HUES6 (cell line): ENCODE measurements around the gene MRPL2.
A peak's percentile ranks its signal among the peaks of the same experiment; 100 is the strongest.

Source experiments
- H3K27ac ChIP-seq: 2 replicates; pipeline ENCODE4 v1.7.0; 2013; ENCODE audit warnings: low read depth, mild to moderate bottlenecking, low read length, inconsistent platforms
- H3K27me3 ChIP-seq: 2 replicates; pipeline ENCODE4 v1.6.1; 2013; ENCODE audit warnings: low read length; ENCODE audit not compliant: control insufficient read depth, insufficient read depth
- H3K36me3 ChIP-seq: 2 replicates; pipeline ENCODE4 v1.6.1; 2013; ENCODE audit warnings: low read length; ENCODE audit not compliant: control insufficient read depth, insufficient read depth
- H3K4me1 ChIP-seq: 2 replicates; pipeline ENCODE4 v1.6.1; 2013; ENCODE audit warnings: low read length; ENCODE audit not compliant: control insufficient read depth, insufficient read depth
- H3K4me3 ChIP-seq: 2 replicates; pipeline ENCODE4 v1.5.1; 2013; ENCODE audit warnings: low read depth, low read length
- H3K9ac ChIP-seq: one replicate; pipeline ENCODE4 v1.6.1; 2013; ENCODE audit warnings: mild to moderate bottlenecking, low read length
- H3K9me3 ChIP-seq: 2 replicates; pipeline ENCODE4 v1.6.1; 2013; ENCODE audit warnings: low read depth, low read length; ENCODE audit not compliant: control insufficient read depth, insufficient read depth

Gene MRPL2

GRCh38 chr6:43093436-43094289, 34.4 kb upstream of the MRPL2 start:
- H3K9ac ChIP-seq, result no peak overlapping the region
- no peak overlapping the region for H3K4me3 ChIP-seq
- no peak overlapping the region for H3K27ac ChIP-seq
- peaks cover 78% of the 10 kb centered on the region for H3K4me1 ChIP-seq
- H3K36me3 ChIP-seq, result no peaks in the 10 kb centered on the region
- H3K9me3 ChIP-seq, result no peaks in the 10 kb centered on the region
- H3K27me3 ChIP-seq, result no peaks in the 10 kb centered on the region

- Histone ChIP-seq H3K27me3 (no peaks in the 10 kb centered on the region), H3K36me3 (no peaks in the 10 kb centered on the region), H3K4me1 (peaks cover 74% of the 10 kb centered on the region), H3K9ac (no peak overlapping the region), H3K27ac (no peak overlapping the region), H3K4me3 (no peak overlapping the region), H3K9me3 (no peaks in the 10 kb centered on the region)
Measured at GRCh38 chr6:43092635-43093034, 33.4 kb upstream of the MRPL2 start.

- Histone ChIP-seq H3K9ac (no peak overlapping the region), H3K27ac (peak overlapping the region; percentile 83; the same call in 1 of the 2 replicates), H3K36me3 (no peaks in the 10 kb centered on the region), H3K27me3 (no peaks in the 10 kb centered on the region), H3K4me1 (peaks cover 62% of the 10 kb centered on the region), H3K4me3 (no peak overlapping the region), H3K9me3 (no peaks in the 10 kb centered on the region)
Measured at GRCh38 chr6:43091436-43091991, 32.3 kb upstream of the MRPL2 start.

DNA sequence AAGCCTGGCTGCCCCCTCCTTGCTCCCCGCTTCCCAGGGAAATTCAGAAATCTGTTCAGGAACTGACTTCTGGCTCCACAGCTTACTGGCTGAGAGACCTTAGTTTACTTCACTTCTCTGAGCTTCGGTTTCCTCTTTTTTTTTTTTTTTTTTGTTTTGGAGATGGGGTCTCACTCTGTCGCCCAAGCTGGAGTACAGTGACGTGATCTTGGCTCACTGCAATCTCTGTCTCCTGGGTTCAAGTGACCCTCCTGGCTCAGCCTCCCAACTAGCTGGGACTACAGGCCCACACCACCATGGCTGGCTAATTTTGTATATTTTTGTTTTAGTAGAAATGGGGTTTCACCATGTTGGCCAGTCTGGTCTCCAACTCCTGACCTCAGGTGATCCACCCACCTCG, 31.8 kb upstream of the MRPL2 start:
- H3K9me3 ChIP-seq, result no peaks in the 10 kb centered on the region
- no peaks in the 10 kb centered on the region for H3K36me3 ChIP-seq
- peak overlapping the region; percentile 25 for H3K4me3 ChIP-seq
- H3K9ac ChIP-seq, result peak overlapping the region; percentile 40
- no peaks in the 10 kb centered on the region for H3K27me3 ChIP-seq
- H3K4me1 ChIP-seq, result peaks cover 62% of the 10 kb centered on the region
- peak overlapping the region; percentile 83 for H3K27ac ChIP-seq

DNA sequence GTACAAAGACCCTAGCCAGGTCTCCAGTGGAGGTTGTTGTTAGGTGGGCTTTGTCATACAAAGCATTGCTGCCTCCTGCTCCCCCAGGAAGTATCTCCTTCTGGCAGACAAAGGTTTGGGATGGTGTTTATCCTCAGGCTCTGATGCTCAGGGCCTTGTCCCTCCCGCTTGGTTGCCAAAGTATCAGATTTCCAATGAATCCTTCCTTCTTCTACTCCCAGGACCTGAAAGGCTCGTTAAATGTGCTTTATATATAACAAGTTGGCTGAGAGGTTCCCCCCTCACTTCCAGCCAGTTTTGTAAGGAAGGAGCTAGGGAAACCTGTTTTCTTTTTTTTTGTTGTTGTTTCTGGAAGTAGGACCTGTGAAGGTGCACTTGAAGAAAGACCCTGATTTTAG, 31.3 kb upstream of the MRPL2 start:
- Histone ChIP-seq H3K9ac (peak overlapping the region; percentile 40), H3K36me3 (no peaks in the 10 kb centered on the region), H3K27me3 (no peaks in the 10 kb centered on the region), H3K9me3 (no peaks in the 10 kb centered on the region), H3K4me3 (peak overlapping the region; percentile 25), H3K27ac (peak overlapping the region; percentile 83), H3K4me1 (peaks cover 59% of the 10 kb centered on the region)

- peak overlapping the region; percentile 25 for H3K4me3 ChIP-seq
- no peaks in the 10 kb centered on the region for H3K27me3 ChIP-seq
- H3K4me1 ChIP-seq, result peaks cover 55% of the 10 kb centered on the region
- H3K9ac ChIP-seq, result peak overlapping the region; percentile 40
- peak overlapping the region; percentile 83 for H3K27ac ChIP-seq
- no peaks in the 10 kb centered on the region for H3K36me3 ChIP-seq
- H3K9me3 ChIP-seq, result no peaks in the 10 kb centered on the region
Measured at GRCh38 chr6:43089874-43090558, 30.8 kb upstream of the MRPL2 start.

GRCh38 chr6:43089467-43089866, 30.2 kb upstream of the MRPL2 start:
- Histone ChIP-seq H3K27ac (peak overlapping the region; percentile 83), H3K27me3 (no peaks in the 10 kb centered on the region), H3K36me3 (no peaks in the 10 kb centered on the region), H3K4me1 (peaks cover 55% of the 10 kb centered on the region), H3K9me3 (no peaks in the 10 kb centered on the region), H3K9ac (peak overlapping the region; percentile 40), H3K4me3 (peak overlapping the region; percentile 25)

- no peaks in the 10 kb centered on the region for H3K36me3 ChIP-seq
- peaks cover 49% of the 10 kb centered on the region for H3K4me1 ChIP-seq
- no peaks in the 10 kb centered on the region for H3K27me3 ChIP-seq
- peak overlapping the region; percentile 25; the same call in 1 of the 2 replicates for H3K4me3 ChIP-seq
- H3K9me3 ChIP-seq, result no peaks in the 10 kb centered on the region
- no peak overlapping the region for H3K9ac ChIP-seq
- no peak overlapping the region for H3K27ac ChIP-seq
Measured at GRCh38 chr6:43088654-43089056, 29.4 kb upstream of the MRPL2 start.

DNA sequence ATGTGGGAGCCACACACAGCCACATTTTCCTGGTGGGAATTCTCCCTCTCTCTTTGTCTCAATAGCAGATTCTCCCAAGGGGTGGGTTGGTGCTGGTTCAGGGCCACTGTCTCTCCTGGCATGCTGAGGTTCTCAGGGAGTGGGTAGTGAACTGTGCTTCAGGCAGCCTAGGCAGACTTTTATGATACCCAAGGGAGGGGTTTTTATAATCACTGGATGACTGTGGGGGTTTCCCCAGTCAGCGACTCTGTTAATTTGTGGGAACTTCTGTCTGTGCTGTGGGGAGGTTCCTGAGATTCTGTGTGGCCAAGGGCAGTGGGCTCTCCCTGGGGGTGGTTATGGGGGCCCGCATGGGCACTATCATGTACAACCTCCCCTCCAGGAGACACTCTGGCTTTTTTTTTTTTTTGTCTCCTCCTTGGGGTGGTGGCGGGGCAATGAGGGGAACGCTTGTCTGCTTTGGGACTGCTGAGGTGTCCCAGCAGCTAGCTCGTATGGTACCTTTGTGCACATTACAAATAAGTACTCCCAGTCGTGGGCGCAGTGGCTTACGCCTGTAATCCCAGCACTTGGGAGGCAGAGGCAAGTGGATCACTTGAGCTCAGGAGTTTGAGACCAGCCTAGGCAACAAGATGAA, 26.9 kb upstream of the MRPL2 start:
- no peak overlapping the region for H3K4me3 ChIP-seq
- H3K9ac ChIP-seq, result no peak overlapping the region
- H3K9me3 ChIP-seq, result no peaks in the 10 kb centered on the region
- H3K36me3 ChIP-seq, result no peaks in the 10 kb centered on the region
- no peaks in the 10 kb centered on the region for H3K27me3 ChIP-seq
- H3K27ac ChIP-seq, result no peak overlapping the region
- H3K4me1 ChIP-seq, result peaks cover 42% of the 10 kb centered on the region

DNA sequence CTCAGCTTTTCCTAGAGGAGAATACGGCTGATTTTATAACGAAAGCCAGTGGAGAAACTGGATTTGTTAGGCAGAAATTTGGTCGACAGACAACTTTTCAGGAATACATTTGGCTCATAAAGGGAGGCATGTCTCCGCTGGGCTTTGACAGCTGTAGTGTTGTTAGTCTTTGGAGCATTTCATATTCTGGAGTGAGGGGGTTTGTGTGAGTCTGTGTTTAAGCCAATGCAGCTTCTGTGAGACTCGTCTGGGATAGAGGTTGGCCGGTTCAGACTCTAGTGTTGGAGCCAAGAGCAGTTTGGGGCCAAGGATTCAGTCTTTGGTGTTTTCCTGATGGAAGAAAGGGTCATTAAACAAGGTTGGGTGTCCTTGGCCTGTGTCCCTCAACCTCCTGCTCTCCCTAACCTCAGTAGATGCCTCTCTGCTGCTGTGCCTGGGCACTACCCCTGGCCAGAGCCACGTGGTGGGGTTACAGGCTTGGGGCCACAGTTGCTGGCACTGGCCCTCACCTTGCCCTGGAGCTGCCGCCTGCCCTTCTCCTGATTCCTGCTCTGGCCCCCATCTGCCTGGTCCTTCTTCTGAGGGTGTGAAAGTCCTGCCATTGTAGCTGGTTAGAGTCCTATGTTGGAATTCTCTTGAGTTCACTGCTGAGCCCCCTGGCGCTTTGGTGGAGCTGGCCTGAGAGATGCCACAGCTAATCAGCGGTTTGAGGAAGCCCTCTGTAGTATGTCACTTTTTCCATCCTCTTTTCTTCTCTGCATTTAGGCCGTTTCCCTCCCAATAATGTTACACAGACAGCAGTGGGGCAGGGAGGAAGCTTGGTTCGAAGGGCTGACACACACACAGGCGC, 23.8 kb upstream of the MRPL2 start:
- Histone ChIP-seq H3K4me3 (no peak overlapping the region), H3K9me3 (no peaks in the 10 kb centered on the region), H3K27ac (no peak overlapping the region), H3K27me3 (no peaks in the 10 kb centered on the region), H3K9ac (no peak overlapping the region), H3K4me1 (peaks cover 31% of the 10 kb centered on the region), H3K36me3 (no peaks in the 10 kb centered on the region)
